ENCODE measurements around the gene PTGER1. TPM values are rescaled to one million over a fixed set of nuclear protein-coding genes. Genes with fewer than 3 reads are reported as not detected.

PTGER1 gene
- total RNA-seq, 1 donor from 2014 or later = 1.1 TPM

GRCh38 chr19:14450876-14451275 is 24.3 kb downstream of the PTGER1 start:
- Mint-ChIP-seq H3K4me3 (no peak overlapping the region), H3K36me3 (ENCODE audit: low read depth) (peaks cover 63% of the 10 kb centered on the region), H3K4me1 (peaks cover 4% of the 10 kb centered on the region), H3K27me3 (no peaks in the 10 kb centered on the region), H3K9me3 (no peaks in the 10 kb centered on the region), H3K27ac (no peak overlapping the region)
- intact Hi-C loops (cut with micrococcal nuclease) = no loop called here
- DNase-seq = peak; percentile 53

- no peaks in the 10 kb centered on the region for H3K9me3 Mint-ChIP-seq
- H3K36me3 Mint-ChIP-seq (ENCODE audit: low read depth) = peaks cover 62% of the 10 kb centered on the region
- no peaks in the 10 kb centered on the region for H3K27me3 Mint-ChIP-seq
Measured at GRCh38 chr19:14450168-14450874, 24.8 kb downstream of the PTGER1 start.

GRCh38 chr19:14449321-14449720 is 25.8 kb downstream of the PTGER1 start:
- Mint-ChIP-seq H3K4me3 (no peak overlapping the region), H3K9me3 (no peaks in the 10 kb centered on the region), H3K27me3 (no peaks in the 10 kb centered on the region), H3K4me1 (peaks cover 8% of the 10 kb centered on the region), H3K36me3 (ENCODE audit: low read depth) (peaks cover 64% of the 10 kb centered on the region), H3K27ac (no peak overlapping the region)
- DNase-seq = no peak
- intact Hi-C loops (cut with micrococcal nuclease) = no loop called here

More at GRCh38 chr19:14450168-14450874, 24.8 kb downstream of the PTGER1 start:
- H3K27ac Mint-ChIP-seq = peak overlapping the region; percentile 4
- DNase-seq = peak; percentile 92
- intact Hi-C loops (cut with micrococcal nuclease) = no loop called here
- H3K4me3 Mint-ChIP-seq = no peak overlapping the region
- H3K4me1 Mint-ChIP-seq = peaks cover 4% of the 10 kb centered on the region

GRCh38 chr19:14446336-14447036 is 28.7 kb downstream of the PTGER1 start:
- Mint-ChIP-seq H3K4me3 (no peak overlapping the region), H3K36me3 (ENCODE audit: low read depth) (peaks cover 74% of the 10 kb centered on the region), H3K4me1 (peaks cover 14% of the 10 kb centered on the region), H3K27me3 (no peaks in the 10 kb centered on the region), H3K27ac (no peak overlapping the region), H3K9me3 (no peaks in the 10 kb centered on the region)
- intact Hi-C loops (cut with micrococcal nuclease) = no loop called here
- no peak for DNase-seq

GRCh38 chr19:14443632-14444216 is 31.4 kb downstream of the PTGER1 start:
- Mint-ChIP-seq H3K9me3 (no peaks in the 10 kb centered on the region), H3K27me3 (no peaks in the 10 kb centered on the region), H3K4me3 (no peak overlapping the region), H3K36me3 (ENCODE audit: low read depth) (peaks cover 59% of the 10 kb centered on the region), H3K4me1 (peaks cover 29% of the 10 kb centered on the region), H3K27ac (no peak overlapping the region)
- intact Hi-C loops (cut with micrococcal nuclease) = no loop called here
- no peak for DNase-seq

GRCh38 chr19:14442891-14443631 is 32.1 kb downstream of the PTGER1 start:
- H3K9me3 Mint-ChIP-seq = no peaks in the 10 kb centered on the region
- intact Hi-C loops (cut with micrococcal nuclease) = no loop called here
- no peaks in the 10 kb centered on the region for H3K27me3 Mint-ChIP-seq
- no peak overlapping the region for H3K27ac Mint-ChIP-seq
- H3K4me3 Mint-ChIP-seq = no peak overlapping the region
- DNase-seq = no peak
- peaks cover 30% of the 10 kb centered on the region for H3K4me1 Mint-ChIP-seq
- peaks cover 55% of the 10 kb centered on the region for H3K36me3 Mint-ChIP-seq (ENCODE audit: low read depth)

GRCh38 chr19:14441041-14441938 is 33.9 kb downstream of the PTGER1 start:
- DNase-seq = no peak
- peak overlapping the region; percentile 94 for H3K4me3 Mint-ChIP-seq
- H3K27ac Mint-ChIP-seq = no peak overlapping the region

GRCh38 chr19:14440049-14440448 is 35.1 kb downstream of the PTGER1 start:
- Mint-ChIP-seq H3K36me3 (ENCODE audit: low read depth) (peaks cover 34% of the 10 kb centered on the region), H3K4me3 (peak overlapping the region; percentile 94), H3K27me3 (no peaks in the 10 kb centered on the region), H3K27ac (peak overlapping the region; percentile 90), H3K4me1 (peaks cover 39% of the 10 kb centered on the region), H3K9me3 (no peaks in the 10 kb centered on the region)
- DNase-seq = peak; percentile 95
- intact Hi-C loops (cut with micrococcal nuclease) = no loop called here

More at GRCh38 chr19:14441041-14441938, 33.9 kb downstream of the PTGER1 start:
- H3K27me3 Mint-ChIP-seq = no peaks in the 10 kb centered on the region
- H3K36me3 Mint-ChIP-seq (ENCODE audit: low read depth) = peaks cover 43% of the 10 kb centered on the region
- peaks cover 36% of the 10 kb centered on the region for H3K4me1 Mint-ChIP-seq
- no peaks in the 10 kb centered on the region for H3K9me3 Mint-ChIP-seq
- intact Hi-C loops (cut with micrococcal nuclease) = no loop called here

- intact Hi-C loops (cut with micrococcal nuclease) = no loop called here
- peaks cover 44% of the 10 kb centered on the region for H3K4me1 Mint-ChIP-seq
- no peaks in the 10 kb centered on the region for H3K27me3 Mint-ChIP-seq
- peak overlapping the region; percentile 94 for H3K4me3 Mint-ChIP-seq
- H3K9me3 Mint-ChIP-seq = no peaks in the 10 kb centered on the region
- no peak for DNase-seq
- peaks cover 28% of the 10 kb centered on the region for H3K36me3 Mint-ChIP-seq (ENCODE audit: low read depth)
- H3K27ac Mint-ChIP-seq = peak overlapping the region; percentile 76
Measured at GRCh38 chr19:14439014-14439413, 36.1 kb downstream of the PTGER1 start.

- Mint-ChIP-seq H3K4me1 (peaks cover 42% of the 10 kb centered on the region), H3K36me3 (ENCODE audit: low read depth) (peaks cover 17% of the 10 kb centered on the region), H3K9me3 (no peaks in the 10 kb centered on the region), H3K4me3 (no peak overlapping the region), H3K27me3 (no peaks in the 10 kb centered on the region), H3K27ac (peak overlapping the region; percentile 37)
- intact Hi-C loops (cut with micrococcal nuclease) = no loop called here
- DNase-seq = no peak
Measured at GRCh38 chr19:14437578-14438140, 37.5 kb downstream of the PTGER1 start.

- no peaks in the 10 kb centered on the region for H3K9me3 Mint-ChIP-seq
- DNase-seq = no peak
- H3K27ac Mint-ChIP-seq = peak overlapping the region; percentile 74
- intact Hi-C loops (cut with micrococcal nuclease) = no loop called here
- H3K4me3 Mint-ChIP-seq = peak overlapping the region; percentile 83
- peaks cover 9% of the 10 kb centered on the region for H3K27me3 Mint-ChIP-seq
- H3K36me3 Mint-ChIP-seq (ENCODE audit: low read depth) = peaks cover 7% of the 10 kb centered on the region
- peaks cover 49% of the 10 kb centered on the region for H3K4me1 Mint-ChIP-seq
Measured at GRCh38 chr19:14435320-14436050, 39.7 kb downstream of the PTGER1 start.

- intact Hi-C loops (cut with micrococcal nuclease) = no loop called here
- H3K36me3 Mint-ChIP-seq (ENCODE audit: low read depth) = peaks cover 2% of the 10 kb centered on the region
- peak; percentile 76 for DNase-seq
- no peaks in the 10 kb centered on the region for H3K9me3 Mint-ChIP-seq
- peaks cover 42% of the 10 kb centered on the region for H3K4me1 Mint-ChIP-seq
- H3K4me3 Mint-ChIP-seq = peak overlapping the region; percentile 83
- peak overlapping the region; percentile 74 for H3K27ac Mint-ChIP-seq
- H3K27me3 Mint-ChIP-seq = peaks cover 12% of the 10 kb centered on the region
Measured at GRCh38 chr19:14434543-14435319, 40.4 kb downstream of the PTGER1 start.
